NOMO-1 (cell line): ENCODE results near the gene EZR.
A peak's percentile ranks its signal among the peaks of the same experiment; 100 is the strongest.

Source experiments
- DNase-seq, 2 experiments: peaks; one replicate each; lab custom pipeline; 2025; ENCODE audit not compliant: unreplicated experiment in 2 of 2; lab: John Stamatoyannopoulos, UW

The EZR gene

GRCh38 chr6:158737710-158738615 lies 81.2 kb downstream of the EZR start:
- peak; percentile 68 to 88 for DNase-seq

- peak in 1 of 2 experiments; percentile 32 for DNase-seq
Measured at GRCh38 chr6:158737082-158737709, 82.0 kb downstream of the EZR start.

- no peak for DNase-seq
Measured at GRCh38 chr6:158735009-158735408, 84.2 kb downstream of the EZR start.

- no peak for DNase-seq
Measured at GRCh38 chr6:158730541-158730907, 88.6 kb downstream of the EZR start.

- DNase-seq: peak; percentile 13 to 52
Measured at GRCh38 chr6:158729906-158730540, 89.1 kb downstream of the EZR start.

GRCh38 chr6:158725704-158726103 lies 93.5 kb downstream of the EZR start:
- no peak for DNase-seq

- no peak for DNase-seq
Measured at GRCh38 chr6:158722176-158722729, 96.9 kb downstream of the EZR start.

GRCh38 chr6:158718461-158719046 lies 100.6 kb downstream of the EZR start:
- DNase-seq: no peak

GRCh38 chr6:158717341-158718330 lies 101.5 kb downstream of the EZR start:
- DNase-seq: peak in 1 of 2 experiments; percentile 44
